Ovary (tissue), 3 donors: ENCODE results near the gene MXD4.

ENCODE experiments used
- EP300 ChIP-seq: sonication (generic); formaldehyde crosslinking; IDR thresholded peaks from one replicate; pipeline ENCODE4 v1.6.1; 2017; ENCODE audit warnings: antibody characterized with exemption
- POLR2A ChIP-seq: fragments of 450-650 bp; IDR thresholded peaks from one replicate; pipeline ENCODE4 v1.6.1; 2017; ENCODE audit warnings: antibody characterized with exemption, mild to moderate bottlenecking, moderate library complexity
- TF ChIP-seq, protein P1 (sequence below), 3 donors: fragments of 450-650 bp in 2 of 3; fragments of 200-600 bp in 1 of 3; IDR thresholded peaks; one replicate each; pipeline versions ENCODE4 v1.5.1 to v1.8.0; 2016 to 2022; ENCODE audit warnings: antibody characterized with exemption in 3 of 3, mild to moderate bottlenecking in 1 of 3
- donor health status: DM: no; HTN: no; CAD: no.

DNA sequence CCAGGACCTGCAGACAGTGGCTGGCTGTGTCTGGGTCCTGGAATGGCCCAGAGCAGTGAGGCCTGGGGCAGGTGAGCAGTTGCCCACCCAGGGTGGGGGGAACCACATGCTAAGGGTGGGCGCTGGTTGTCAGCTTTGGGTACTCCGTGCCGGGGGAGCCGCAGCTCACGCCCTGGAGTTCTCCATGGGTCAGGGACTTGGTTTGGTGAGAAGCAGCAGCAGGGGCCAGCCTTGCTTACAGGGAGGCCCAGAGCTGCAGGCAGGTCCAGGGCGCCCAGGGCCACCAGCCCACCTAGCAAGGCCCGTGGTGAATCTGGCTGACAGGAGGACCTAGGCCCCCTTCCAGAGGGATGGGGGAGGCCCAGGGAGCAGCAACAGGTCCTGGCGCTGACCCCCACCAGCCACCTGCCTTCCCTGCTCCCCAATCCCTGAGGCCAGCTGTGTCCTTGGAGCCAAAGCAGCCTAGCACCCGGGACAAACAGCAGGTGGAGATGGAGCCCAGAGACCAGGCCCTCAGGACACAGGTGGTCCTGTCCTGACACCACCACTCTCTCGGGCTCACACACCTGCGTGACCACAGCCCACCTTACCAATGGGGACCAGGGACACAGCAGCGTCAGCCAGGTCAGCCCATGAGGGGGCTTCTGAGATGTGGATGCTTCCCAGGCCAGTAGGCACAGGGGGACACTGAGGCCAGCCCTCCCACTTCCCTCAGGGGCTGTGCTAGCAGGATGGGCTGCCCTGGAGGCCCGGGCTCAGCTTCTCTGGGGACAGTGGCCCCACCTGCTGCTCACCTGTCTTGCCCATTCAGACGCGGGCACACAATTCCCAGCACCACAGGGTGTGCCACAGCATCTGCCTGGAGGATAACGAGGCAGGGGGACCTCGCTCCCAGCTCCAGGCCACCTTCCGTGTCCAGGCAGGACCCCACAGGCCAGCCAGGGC, 3.5 kb downstream of the MXD4 start:
- TF ChIP-seq, protein P1, sequence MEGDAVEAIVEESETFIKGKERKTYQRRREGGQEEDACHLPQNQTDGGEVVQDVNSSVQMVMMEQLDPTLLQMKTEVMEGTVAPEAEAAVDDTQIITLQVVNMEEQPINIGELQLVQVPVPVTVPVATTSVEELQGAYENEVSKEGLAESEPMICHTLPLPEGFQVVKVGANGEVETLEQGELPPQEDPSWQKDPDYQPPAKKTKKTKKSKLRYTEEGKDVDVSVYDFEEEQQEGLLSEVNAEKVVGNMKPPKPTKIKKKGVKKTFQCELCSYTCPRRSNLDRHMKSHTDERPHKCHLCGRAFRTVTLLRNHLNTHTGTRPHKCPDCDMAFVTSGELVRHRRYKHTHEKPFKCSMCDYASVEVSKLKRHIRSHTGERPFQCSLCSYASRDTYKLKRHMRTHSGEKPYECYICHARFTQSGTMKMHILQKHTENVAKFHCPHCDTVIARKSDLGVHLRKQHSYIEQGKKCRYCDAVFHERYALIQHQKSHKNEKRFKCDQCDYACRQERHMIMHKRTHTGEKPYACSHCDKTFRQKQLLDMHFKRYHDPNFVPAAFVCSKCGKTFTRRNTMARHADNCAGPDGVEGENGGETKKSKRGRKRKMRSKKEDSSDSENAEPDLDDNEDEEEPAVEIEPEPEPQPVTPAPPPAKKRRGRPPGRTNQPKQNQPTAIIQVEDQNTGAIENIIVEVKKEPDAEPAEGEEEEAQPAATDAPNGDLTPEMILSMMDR (IDR thresholded peaks at IDR 0.05): no peak
- TF ChIP-seq POLR2A (no peak), EP300 (no peak)
